Ishikawa (cell line): ENCODE data around the gene BPHL.

Source experiments
- CEBPB ChIP-seq: IDR thresholded peaks from 2 replicates; pipeline ENCODE4 v1.6.1; 2012
- CREB1 ChIP-seq: IDR thresholded peaks from 2 replicates; pipeline ENCODE4 v1.6.1; 2012; ENCODE audit warnings: low read depth
- EGR1 ChIP-seq: IDR thresholded peaks from 2 replicates; pipeline ENCODE4 v1.6.1; 2012
- EP300 ChIP-seq: IDR thresholded peaks from 2 replicates; pipeline ENCODE4 v1.6.1; 2012; ENCODE audit warnings: borderline replicate concordance
- FOXM1 ChIP-seq: IDR thresholded peaks from 2 replicates; pipeline ENCODE4 v1.6.1; 2012; ENCODE audit warnings: low read depth, borderline replicate concordance
- NFIC ChIP-seq: IDR thresholded peaks from 2 replicates; pipeline ENCODE4 v1.6.1; 2012
- RAD21 ChIP-seq: IDR thresholded peaks from 2 replicates; pipeline ENCODE4 v1.6.1; 2012; ENCODE audit warnings: low read depth
- TAF1 ChIP-seq: IDR thresholded peaks from 2 replicates; pipeline ENCODE4 v1.6.1; 2012; ENCODE audit warnings: low read depth, mild to moderate bottlenecking
- TCF12 ChIP-seq: IDR thresholded peaks from 2 replicates; pipeline ENCODE4 v1.6.1; 2012; ENCODE audit warnings: low read depth
- TEAD4 ChIP-seq: IDR thresholded peaks from 2 replicates; pipeline ENCODE4 v1.6.1; 2012
- YY1 ChIP-seq: IDR thresholded peaks from 2 replicates; pipeline ENCODE4 v1.6.1; 2012; ENCODE audit warnings: low read depth
- ZBTB7A ChIP-seq: IDR thresholded peaks from 2 replicates; pipeline ENCODE4 v1.6.1; 2012; ENCODE audit warnings: low read depth
- TF ChIP-seq, protein P1 (sequence below): IDR thresholded peaks from 2 replicates; pipeline ENCODE4 v1.6.1; 2012
- TF ChIP-seq, protein P2 (sequence below): IDR thresholded peaks from 2 replicates; pipeline ENCODE4 v1.6.1; 2012; ENCODE audit warnings: low read depth, mild to moderate bottlenecking
- TF ChIP-seq, protein P3 (sequence below): IDR thresholded peaks from 2 replicates; pipeline ENCODE4 v1.6.1; 2012

BPHL gene

DNA sequence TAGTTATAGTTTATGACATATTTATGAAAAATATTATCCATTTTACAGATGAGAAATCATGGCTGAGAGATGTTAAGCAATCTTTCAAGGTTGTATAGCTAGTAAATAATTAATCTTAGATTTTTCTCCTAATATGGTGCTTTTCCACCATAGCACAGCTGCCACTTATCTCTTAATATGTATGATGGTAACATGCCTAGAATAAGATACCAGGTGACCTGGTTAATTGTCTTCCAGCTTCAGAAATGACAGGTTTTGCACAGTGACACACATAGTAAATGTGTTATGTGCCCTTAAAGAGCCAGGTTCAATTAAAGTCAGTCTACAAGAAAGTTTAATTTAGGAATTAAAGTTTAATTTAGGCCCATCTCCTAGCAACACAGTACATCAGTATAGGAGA, 24.0 kb downstream of the BPHL start:
- TF ChIP-seq, protein P1, sequence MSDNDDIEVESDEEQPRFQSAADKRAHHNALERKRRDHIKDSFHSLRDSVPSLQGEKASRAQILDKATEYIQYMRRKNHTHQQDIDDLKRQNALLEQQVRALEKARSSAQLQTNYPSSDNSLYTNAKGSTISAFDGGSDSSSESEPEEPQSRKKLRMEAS, result no peak
- TF ChIP-seq TEAD4, result no peak
- TF ChIP-seq YY1, result no peak

DNA sequence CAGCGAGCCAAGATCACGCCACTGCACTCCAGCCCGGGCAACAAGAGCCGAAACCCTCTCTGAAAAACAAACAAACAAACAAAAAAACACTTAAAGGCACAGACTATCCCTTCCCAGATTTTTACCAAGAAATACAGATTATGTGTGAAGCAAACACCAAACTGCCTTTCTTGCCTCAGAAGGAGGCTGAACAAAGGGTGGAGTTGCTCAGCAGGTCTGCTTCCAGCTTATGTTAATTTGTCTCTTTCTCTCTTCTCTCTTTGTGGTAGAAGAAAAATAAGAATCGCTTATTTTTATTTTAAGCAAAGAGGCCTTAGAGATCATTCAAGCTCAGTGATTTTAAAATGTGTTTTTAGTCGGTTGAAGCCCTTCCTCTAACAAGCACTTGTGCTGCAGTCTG, 24.6 kb downstream of the BPHL start:
- no peak for TF ChIP-seq TEAD4
- TF ChIP-seq TAF1, result no peak
- TF ChIP-seq, protein P2, sequence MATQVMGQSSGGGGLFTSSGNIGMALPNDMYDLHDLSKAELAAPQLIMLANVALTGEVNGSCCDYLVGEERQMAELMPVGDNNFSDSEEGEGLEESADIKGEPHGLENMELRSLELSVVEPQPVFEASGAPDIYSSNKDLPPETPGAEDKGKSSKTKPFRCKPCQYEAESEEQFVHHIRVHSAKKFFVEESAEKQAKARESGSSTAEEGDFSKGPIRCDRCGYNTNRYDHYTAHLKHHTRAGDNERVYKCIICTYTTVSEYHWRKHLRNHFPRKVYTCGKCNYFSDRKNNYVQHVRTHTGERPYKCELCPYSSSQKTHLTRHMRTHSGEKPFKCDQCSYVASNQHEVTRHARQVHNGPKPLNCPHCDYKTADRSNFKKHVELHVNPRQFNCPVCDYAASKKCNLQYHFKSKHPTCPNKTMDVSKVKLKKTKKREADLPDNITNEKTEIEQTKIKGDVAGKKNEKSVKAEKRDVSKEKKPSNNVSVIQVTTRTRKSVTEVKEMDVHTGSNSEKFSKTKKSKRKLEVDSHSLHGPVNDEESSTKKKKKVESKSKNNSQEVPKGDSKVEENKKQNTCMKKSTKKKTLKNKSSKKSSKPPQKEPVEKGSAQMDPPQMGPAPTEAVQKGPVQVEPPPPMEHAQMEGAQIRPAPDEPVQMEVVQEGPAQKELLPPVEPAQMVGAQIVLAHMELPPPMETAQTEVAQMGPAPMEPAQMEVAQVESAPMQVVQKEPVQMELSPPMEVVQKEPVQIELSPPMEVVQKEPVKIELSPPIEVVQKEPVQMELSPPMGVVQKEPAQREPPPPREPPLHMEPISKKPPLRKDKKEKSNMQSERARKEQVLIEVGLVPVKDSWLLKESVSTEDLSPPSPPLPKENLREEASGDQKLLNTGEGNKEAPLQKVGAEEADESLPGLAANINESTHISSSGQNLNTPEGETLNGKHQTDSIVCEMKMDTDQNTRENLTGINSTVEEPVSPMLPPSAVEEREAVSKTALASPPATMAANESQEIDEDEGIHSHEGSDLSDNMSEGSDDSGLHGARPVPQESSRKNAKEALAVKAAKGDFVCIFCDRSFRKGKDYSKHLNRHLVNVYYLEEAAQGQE, result no peak
- no peak for TF ChIP-seq EGR1
- no peak for TF ChIP-seq FOXM1
- TF ChIP-seq YY1, result no peak
- TF ChIP-seq CEBPB, result no peak
- TF ChIP-seq NFIC, result no peak
- TF ChIP-seq, protein P1, result no peak
- TF ChIP-seq, protein P3, sequence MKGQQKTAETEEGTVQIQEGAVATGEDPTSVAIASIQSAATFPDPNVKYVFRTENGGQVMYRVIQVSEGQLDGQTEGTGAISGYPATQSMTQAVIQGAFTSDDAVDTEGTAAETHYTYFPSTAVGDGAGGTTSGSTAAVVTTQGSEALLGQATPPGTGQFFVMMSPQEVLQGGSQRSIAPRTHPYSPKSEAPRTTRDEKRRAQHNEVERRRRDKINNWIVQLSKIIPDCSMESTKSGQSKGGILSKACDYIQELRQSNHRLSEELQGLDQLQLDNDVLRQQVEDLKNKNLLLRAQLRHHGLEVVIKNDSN, result no peak
- no peak for TF ChIP-seq TCF12
- TF ChIP-seq CREB1, result no peak
- TF ChIP-seq EP300, result no peak
- no peak for TF ChIP-seq ZBTB7A
- TF ChIP-seq RAD21, result no peak

DNA sequence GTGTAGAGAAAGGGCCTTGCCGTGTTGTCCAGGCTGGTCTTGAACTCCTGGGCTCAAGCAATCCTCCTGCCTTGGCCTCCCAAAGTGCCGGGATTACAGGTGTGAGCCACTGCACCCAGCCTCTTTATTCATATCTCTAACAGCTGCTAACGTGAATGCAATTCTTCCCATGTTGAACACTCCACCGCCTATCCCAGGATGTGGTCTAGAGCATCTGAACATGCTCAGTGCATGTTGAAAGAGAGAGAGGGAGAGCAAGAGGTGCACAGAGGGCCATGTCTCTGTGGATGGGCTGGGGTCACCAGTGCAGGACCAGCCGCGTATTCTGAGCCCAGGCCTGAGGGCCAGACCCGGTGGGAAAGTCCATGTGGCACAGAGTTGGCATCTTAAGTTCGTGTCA, 26.1 kb downstream of the BPHL start:
- TF ChIP-seq, protein P2, result no peak
- TF ChIP-seq, protein P3, result no peak
- TF ChIP-seq FOXM1, result no peak

DNA sequence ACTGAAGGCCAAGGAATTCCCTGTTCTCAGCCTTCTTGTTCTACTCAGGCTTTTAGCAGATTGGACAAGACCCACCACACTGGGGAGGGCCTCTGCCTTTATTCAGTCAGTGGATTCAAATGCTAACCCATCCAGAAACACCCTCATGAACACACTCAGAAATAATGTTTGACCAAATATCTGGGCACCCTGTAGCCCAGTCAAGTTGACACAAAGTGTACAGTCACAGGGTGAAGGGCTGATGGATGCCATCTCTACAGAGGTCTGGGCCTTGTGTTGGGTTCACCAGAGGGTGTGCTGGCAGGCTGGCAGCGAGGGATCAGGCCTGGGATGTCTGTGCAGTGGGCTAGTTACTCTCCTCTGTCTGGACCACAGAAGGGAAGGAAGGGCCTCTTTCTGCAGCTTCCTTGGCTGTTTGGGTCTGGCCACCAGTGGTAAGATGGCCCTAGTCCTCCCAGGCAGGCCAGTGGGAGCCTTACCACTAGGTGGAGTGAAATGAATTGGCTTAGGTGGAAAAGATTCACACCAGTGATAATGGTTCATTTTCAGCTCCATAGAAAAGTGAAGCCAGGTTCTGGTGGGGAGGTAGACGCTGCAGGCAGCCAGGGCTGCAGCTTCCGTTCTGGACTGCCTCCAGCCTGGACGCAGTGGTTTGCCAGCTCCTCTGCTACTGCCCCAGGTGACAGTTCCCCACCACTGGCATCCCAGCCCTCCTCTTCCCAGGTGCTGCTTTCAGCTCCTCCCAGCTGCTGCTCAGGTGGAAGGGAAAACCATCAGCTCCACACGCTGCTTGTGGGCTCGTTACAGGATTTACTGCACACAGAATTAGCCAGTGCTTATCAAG, 29.6 kb downstream of the BPHL start:
- TF ChIP-seq CEBPB (no peak), TAF1 (no peak), EGR1 (no peak), FOXM1 (no peak), ZBTB7A (no peak), YY1 (no peak), CREB1 (no peak), TCF12 (no peak), RAD21 (no peak), NFIC (no peak), EP300 (no peak)
- TF ChIP-seq, protein P2, result no peak
- TF ChIP-seq, protein P3, result no peak
- TF ChIP-seq, protein P1, result no peak
